K562 (cell line): ENCODE data around the gene GLOD4. TPM values are rescaled to one million over a fixed set of nuclear protein-coding genes. Genes with fewer than 3 reads are reported as not detected.

Experiments used
- ARHGAP35 ChIP-seq: fragments of 450-650 bp; IDR thresholded peaks from 2 replicates; pipeline ENCODE4 v1.6.1; 2018; ENCODE audit not compliant: partially characterized antibody
- ATF6 ChIP-seq: sonication (generic); formaldehyde crosslinking; IDR thresholded peaks from 2 replicates; pipeline ENCODE4 v1.4.0; 2020; ENCODE audit warnings: mild to moderate bottlenecking, missing genetic modification reagents
- CGGBP1 ChIP-seq: fragments of 250-450 bp; sonication (Bioruptor Pico); IDR thresholded peaks from 2 replicates; pipeline ENCODE4 v1.9.0; 2021; ENCODE audit warnings: mild to moderate bottlenecking
- CREB1 ChIP-seq, 2 experiments: sonication (generic) in 1 of 2; formaldehyde crosslinking in 1 of 2; IDR thresholded peaks; 2 replicates each; pipeline versions ENCODE4 v1.6.1 to v1.8.0; 2012 to 2022; ENCODE audit warnings: inconsistent platforms in 1 of 2, mild to moderate bottlenecking in 1 of 2, missing genetic modification reagents in 1 of 2, moderate library complexity in 1 of 2
- GABPA ChIP-seq: fragments of 200-800 bp; sonication (Bioruptor generic); conservative IDR thresholded peaks from 2 replicates; pipeline ENCODE4 v1.6.1; 2016; ENCODE audit warnings: low read depth, missing genetic modification characterization, missing compliant biosample characterization
- ILK ChIP-seq: fragments of 450-650 bp; IDR thresholded peaks from 2 replicates; pipeline ENCODE4 v1.6.1; 2016; ENCODE audit warnings: missing genetic modification characterization, low read depth, mild to moderate bottlenecking, missing compliant biosample characterization, moderate library complexity, borderline replicate concordance
- L3MBTL2 ChIP-seq: fragments of 450-650 bp; IDR thresholded peaks from 2 replicates; pipeline ENCODE4 v1.6.1; 2016; ENCODE audit warnings: mild to moderate bottlenecking, moderate library complexity
- MCM5 ChIP-seq: fragments of 450-650 bp; IDR thresholded peaks from 2 replicates; pipeline ENCODE4 v1.6.1; 2016; ENCODE audit warnings: low read depth
- NR4A1 ChIP-seq, 2 experiments: fragments of 250-450 bp in 1 of 2; fragments of 450-650 bp in 1 of 2; sonication (Bioruptor Pico) in 1 of 2; IDR thresholded peaks; 2 replicates each; pipeline versions ENCODE4 v1.4.0 to v1.6.1; 2016 to 2020; ENCODE audit warnings: mild to moderate bottlenecking in 2 of 2, missing compliant biosample characterization in 1 of 2, missing genetic modification characterization in 1 of 2, moderate library complexity in 1 of 2
- POLR2G ChIP-seq: fragments of 200-400 bp; formaldehyde crosslinking; IDR thresholded peaks from 2 replicates; pipeline ENCODE4 v1.6.1; 2017; ENCODE audit warnings: low read depth, mild to moderate bottlenecking, antibody characterized with exemption, low read length, moderate library complexity
- RBBP5 ChIP-seq: fragments of 200-600 bp; sonication (generic); IDR thresholded peaks from 2 replicates; pipeline ENCODE4 v1.6.1; 2012; ENCODE audit warnings: borderline replicate concordance, mild to moderate bottlenecking, low read length, control low read depth, inconsistent platforms; ENCODE audit not compliant: insufficient read depth, poor library complexity, severe bottlenecking
- ZFX ChIP-seq: sonication (generic); formaldehyde crosslinking; IDR thresholded peaks from 2 replicates; pipeline ENCODE4 v1.8.0; 2022; ENCODE audit warnings: mild to moderate bottlenecking, missing genetic modification reagents, moderate library complexity
- ZNF143 ChIP-seq: sonication (generic); formaldehyde crosslinking; IDR thresholded peaks from 2 replicates; pipeline ENCODE4 v1.9.0; 2022; ENCODE audit warnings: mild to moderate bottlenecking, missing genetic modification reagents
- ZNF316 ChIP-seq: fragments of 450-650 bp; IDR thresholded peaks from 2 replicates; pipeline ENCODE4 v1.6.1; 2016
- ZNF41 ChIP-seq: fragments of 250-450 bp; sonication (Bioruptor Pico); conservative IDR thresholded peaks from 2 replicates; pipeline ENCODE4 v1.4.0; 2020; ENCODE audit warnings: mild to moderate bottlenecking
- polyA plus RNA-seq, 8 experiments: library from polyadenylated mRNA; depleted of rRNA in 4 of 8; stranded (reverse) in 5 of 8; unstranded in 3 of 8; fragments of >200 nt; fragmentation: Nextera tagmentation in 2 of 8; fragmentation: Illumina TruSeq in 1 of 8; extraction: Ambion mirVana in 2 of 8; extraction: Trizol in 1 of 8; gene quantifications; 2 replicates each; pipeline versions ENCODE4 v1.2.1 to v1.2.3, GENCODE V29; 2011 to 2014; ENCODE audit warnings: inconsistent platforms in 1 of 8, missing spikeins in 1 of 8
- total RNA-seq, 7 experiments: library from RNA; depleted of rRNA in 6 of 7; stranded (reverse); fragments of >200 nt in 6 of 7; fragmentation: Illumina TruSeq in 2 of 7; extraction: Trizol in 2 of 7; gene quantifications; 2 replicates each; pipeline versions ENCODE4 v1.2.1 to v1.2.3, GENCODE V29; 2011 to 2021; ENCODE audit warnings: low replicate concordance in 1 of 7
- TF ChIP-seq, protein P1 (sequence below): sonication (generic); formaldehyde crosslinking; IDR thresholded peaks from 2 replicates; pipeline ENCODE4 v1.8.0; 2022; ENCODE audit warnings: missing genetic modification reagents, mild to moderate bottlenecking, moderate library complexity, borderline replicate concordance

Gene GLOD4
- total and polyA plus RNA-seq, 9 of the 15 experiments (the other 6 are each of a cell fraction or from before 2014, with no cell fraction given) = 52.0 to 109 (median 64.9) TPM

GRCh38 chr17:732902-733720 lies 49.0 kb downstream of the GLOD4 start (continued):
- TF ChIP-seq GABPA (tag) (0 out of 2 replicates have a peak, but pooled peaks have one; percentile 6), ZNF316 (peak; percentile 33), RBBP5 (peak; percentile 41), POLR2G (peak; percentile 60), CREB1 (IDR thresholded peaks at IDR 0.05) (no peak), CREB1 (CRISPR knock-in tag; IDR thresholded peaks at IDR 0.05) (no peak), ILK (tag) (no peak), ATF6 (CRISPR knock-in tag) (0 out of 2 replicates have a peak, but pooled peaks have one; percentile 22), CGGBP1 (no peak), ZFX (CRISPR knock-in tag) (peak; percentile 11; the same call in 1 of the 2 replicates), ZNF41 (CRISPR knock-in tag) (no peak), ARHGAP35 (no peak), L3MBTL2 (peak; percentile 76; the same call in 1 of the 2 replicates), MCM5 (no peak), NR4A1 (CRISPR knock-in tag; IDR thresholded peaks at IDR 0.05) (no peak), NR4A1 (tag; IDR thresholded peaks at IDR 0.05) (no peak), ZNF143 (no peak)
- TF ChIP-seq, protein P1, sequence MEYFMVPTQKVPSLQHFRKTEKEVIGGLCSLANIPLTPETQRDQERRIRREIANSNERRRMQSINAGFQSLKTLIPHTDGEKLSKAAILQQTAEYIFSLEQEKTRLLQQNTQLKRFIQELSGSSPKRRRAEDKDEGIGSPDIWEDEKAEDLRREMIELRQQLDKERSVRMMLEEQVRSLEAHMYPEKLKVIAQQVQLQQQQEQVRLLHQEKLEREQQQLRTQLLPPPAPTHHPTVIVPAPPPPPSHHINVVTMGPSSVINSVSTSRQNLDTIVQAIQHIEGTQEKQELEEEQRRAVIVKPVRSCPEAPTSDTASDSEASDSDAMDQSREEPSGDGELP (CRISPR knock-in tag) = peak; percentile 20; the same call in 1 of the 2 replicates
